GM19238 (cell line): ENCODE measurements around the gene LPCAT4.
"Not testable (repeated sequence)": the region's sequence is repeated elsewhere in the genome, so short reads cannot be mapped to it uniquely, and the experiment has no call there.

Experiments used
- DNase-seq: peaks from one replicate; pipeline ENCODE4 v3.0.0; 2011; ENCODE audit warnings: low spot score; ENCODE audit not compliant: insufficient read length

Gene LPCAT4

GRCh38 chr15:34362047-34362773 is 4.8 kb downstream of the LPCAT4 start:
- no peak for DNase-seq

GRCh38 chr15:34361278-34361677 is 5.7 kb downstream of the LPCAT4 start:
- no peak for DNase-seq

GRCh38 chr15:34360298-34360697 is 6.7 kb downstream of the LPCAT4 start:
- DNase-seq, result no peak

GRCh38 chr15:34359416-34359815 is 7.6 kb downstream of the LPCAT4 start:
- DNase-seq, result no peak

- no peak for DNase-seq
These were observed 8.0 kb downstream of the LPCAT4 start for GRCh38 chr15:34358948-34359347.

- no peak for DNase-seq
These were observed 8.6 kb downstream of the LPCAT4 start for GRCh38 chr15:34358367-34358766.

GRCh38 chr15:34357653-34358052 is 9.3 kb downstream of the LPCAT4 start:
- DNase-seq, result no peak

GRCh38 chr15:34355241-34355640 is 11.8 kb downstream of the LPCAT4 start:
- DNase-seq, result no peak

- DNase-seq, result no peak
These were observed 12.7 kb downstream of the LPCAT4 start for GRCh38 chr15:34354286-34354685.

GRCh38 chr15:34353627-34354026 is 13.4 kb downstream of the LPCAT4 start:
- DNase-seq, result no peak

GRCh38 chr15:34352996-34353395 is 14.0 kb downstream of the LPCAT4 start:
- DNase-seq, result not testable (repeated sequence)

- DNase-seq, result no peak
These were observed 17.2 kb downstream of the LPCAT4 start for GRCh38 chr15:34349769-34350168.

GRCh38 chr15:34348735-34349300 is 18.2 kb downstream of the LPCAT4 start:
- DNase-seq, result no peak

- DNase-seq, result no peak
These were observed 18.9 kb downstream of the LPCAT4 start for GRCh38 chr15:34347951-34348638.

GRCh38 chr15:34342737-34343575 is 24.0 kb downstream of the LPCAT4 start, which contains the start of the genes NOP10 and NUTM1:
Gene NOP10, minus strand, starts transcription at chr15:34343136. Its CDS starts 63 bp downstream, at chr15:34343073.
Gene NUTM1, plus strand, starts transcription at chr15:34343315. Its CDS starts 382 bp downstream, at chr15:34343697.
- peak; percentile 63 for DNase-seq

- DNase-seq, result not testable (repeated sequence)
These were observed 24.7 kb downstream of the LPCAT4 start for GRCh38 chr15:34342213-34342736.

GRCh38 chr15:34341381-34342212 is 25.4 kb downstream of the LPCAT4 start:
- DNase-seq, result no peak

GRCh38 chr15:34339946-34340345 is 27.1 kb downstream of the LPCAT4 start:
- no peak for DNase-seq

GRCh38 chr15:34338347-34338746 is 28.6 kb downstream of the LPCAT4 start:
- no peak for DNase-seq

- DNase-seq, result peak; percentile 85
These were observed 29.3 kb downstream of the LPCAT4 start, which contains the start of gene SLC12A6 for GRCh38 chr15:34337557-34338306. Gene SLC12A6, minus strand, starts transcription at chr15:34337781. Its CDS starts 1,101 bp downstream, at chr15:34336680.
